GM11168 (cell line): ENCODE results near the gene CLPTM1L.

Experiments
- in situ Hi-C: fragments of 300-500 bp; cut with MboI; formaldehyde crosslinking; loops from one replicate; pipeline ENCODE4 v1.12.0; 2022; ENCODE audit warnings: low sequenced_read_pairs; ENCODE audit not compliant: unreplicated experiment

CLPTM1L gene

GRCh38 chr5:1344975-1345838 is at the start of gene CLPTM1L:
Gene CLPTM1L, minus strand, starts transcription at chr5:1345099. Its CDS starts 258 bp downstream, at chr5:1344841.
- in situ Hi-C loops = no loop called here

- in situ Hi-C loops = loop anchor here (25.0 kb wide), 1 partner anchor 243 kb away; no protein-coding TSS in a partner anchor
These were observed 48.9 kb upstream of the CLPTM1L start for GRCh38 chr5:1393571-1394501.

GRCh38 chr5:1392801-1393565 is 48.1 kb upstream of the CLPTM1L start:
- in situ Hi-C loops = loop anchor here (25.0 kb wide), 1 partner anchor 244 kb away; no protein-coding TSS in a partner anchor

GRCh38 chr5:1392261-1392660 is 47.4 kb upstream of the CLPTM1L start:
- in situ Hi-C loops = loop anchor here (25.0 kb wide), 1 partner anchor 245 kb away; no protein-coding TSS in a partner anchor

GRCh38 chr5:1391691-1392090 is 46.8 kb upstream of the CLPTM1L start:
- in situ Hi-C loops = loop anchor here (25.0 kb wide), 1 partner anchor 246 kb away; no protein-coding TSS in a partner anchor

- in situ Hi-C loops = loop anchor here (25.0 kb wide), 1 partner anchor 246 kb away; no protein-coding TSS in a partner anchor
These were observed 46.1 kb upstream of the CLPTM1L start for GRCh38 chr5:1390861-1391600.

GRCh38 chr5:1390333-1390732 is 45.4 kb upstream of the CLPTM1L start:
- in situ Hi-C loops = loop anchor here (25.0 kb wide), 1 partner anchor 247 kb away; no protein-coding TSS in a partner anchor

GRCh38 chr5:1388383-1388967 is 43.6 kb upstream of the CLPTM1L start:
- in situ Hi-C loops = loop anchor here (25.0 kb wide), 1 partner anchor 249 kb away; no protein-coding TSS in a partner anchor

- in situ Hi-C loops = loop anchor here (25.0 kb wide), 1 partner anchor 249 kb away; no protein-coding TSS in a partner anchor
These were observed 43.0 kb upstream of the CLPTM1L start for GRCh38 chr5:1387876-1388275.

- in situ Hi-C loops = loop anchor here (25.0 kb wide), 1 partner anchor 250 kb away; no protein-coding TSS in a partner anchor
These were observed 42.3 kb upstream of the CLPTM1L start for GRCh38 chr5:1387059-1387755.

GRCh38 chr5:1386274-1386717 is 41.4 kb upstream of the CLPTM1L start:
- in situ Hi-C loops = loop anchor here (25.0 kb wide), 1 partner anchor 251 kb away; no protein-coding TSS in a partner anchor

- in situ Hi-C loops = loop anchor here (25.0 kb wide), 1 partner anchor 252 kb away; no protein-coding TSS in a partner anchor
These were observed 40.7 kb upstream of the CLPTM1L start for GRCh38 chr5:1385395-1386273.

- in situ Hi-C loops = loop anchor here (25.0 kb wide), 1 partner anchor 253 kb away; no protein-coding TSS in a partner anchor
These were observed 39.6 kb upstream of the CLPTM1L start for GRCh38 chr5:1384521-1384920.

- in situ Hi-C loops = loop anchor here (25.0 kb wide), 1 partner anchor 253 kb away; no protein-coding TSS in a partner anchor
These were observed 39.0 kb upstream of the CLPTM1L start for GRCh38 chr5:1383886-1384401.

- in situ Hi-C loops = loop anchor here (25.0 kb wide), 1 partner anchor 254 kb away; no protein-coding TSS in a partner anchor
These were observed 38.4 kb upstream of the CLPTM1L start for GRCh38 chr5:1383344-1383743.

GRCh38 chr5:1382248-1382700 is 37.4 kb upstream of the CLPTM1L start:
- in situ Hi-C loops = loop anchor here (25.0 kb wide), 1 partner anchor 255 kb away; no protein-coding TSS in a partner anchor
